T follicular helper cell (primary cell): ENCODE measurements around the gene CYB5D1.

Experiments used
- DNase-seq: peaks from one replicate; pipeline ENCODE4 v3.0.0-alpha.2; 2020; ENCODE audit warnings: low read depth

CYB5D1 gene

GRCh38 chr17:7833795-7834541 is 23.8 kb upstream of the CYB5D1 start, which contains the start of gene KDM6B:
KDM6B (plus strand) TSS chr17:7834217; CDS start chr17:7845555, 11,338 bp downstream.
- peak; percentile 79 for DNase-seq

DNA sequence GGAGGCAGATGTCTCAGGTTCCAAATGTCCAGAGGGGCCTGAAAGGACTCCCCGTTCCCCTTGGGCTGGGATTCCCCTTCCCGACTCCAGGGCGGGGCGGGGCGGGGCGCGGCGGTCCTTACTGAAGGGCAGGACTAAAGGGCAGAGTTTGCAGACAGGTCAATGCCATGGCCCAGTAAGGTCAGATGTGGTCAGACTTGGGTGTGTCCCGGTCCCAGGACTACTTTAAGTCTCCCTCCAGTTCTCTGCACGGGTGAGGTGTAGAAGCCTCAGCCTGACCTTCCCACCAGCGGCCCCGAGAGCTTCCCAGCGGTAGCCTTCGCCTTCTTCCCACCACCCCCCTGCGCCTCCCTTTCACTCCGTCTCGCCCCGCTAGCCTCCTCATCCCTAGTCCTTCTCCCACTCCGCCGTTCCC is 23.3 kb upstream of the CYB5D1 start:
- DNase-seq, result peak; percentile 53

DNA sequence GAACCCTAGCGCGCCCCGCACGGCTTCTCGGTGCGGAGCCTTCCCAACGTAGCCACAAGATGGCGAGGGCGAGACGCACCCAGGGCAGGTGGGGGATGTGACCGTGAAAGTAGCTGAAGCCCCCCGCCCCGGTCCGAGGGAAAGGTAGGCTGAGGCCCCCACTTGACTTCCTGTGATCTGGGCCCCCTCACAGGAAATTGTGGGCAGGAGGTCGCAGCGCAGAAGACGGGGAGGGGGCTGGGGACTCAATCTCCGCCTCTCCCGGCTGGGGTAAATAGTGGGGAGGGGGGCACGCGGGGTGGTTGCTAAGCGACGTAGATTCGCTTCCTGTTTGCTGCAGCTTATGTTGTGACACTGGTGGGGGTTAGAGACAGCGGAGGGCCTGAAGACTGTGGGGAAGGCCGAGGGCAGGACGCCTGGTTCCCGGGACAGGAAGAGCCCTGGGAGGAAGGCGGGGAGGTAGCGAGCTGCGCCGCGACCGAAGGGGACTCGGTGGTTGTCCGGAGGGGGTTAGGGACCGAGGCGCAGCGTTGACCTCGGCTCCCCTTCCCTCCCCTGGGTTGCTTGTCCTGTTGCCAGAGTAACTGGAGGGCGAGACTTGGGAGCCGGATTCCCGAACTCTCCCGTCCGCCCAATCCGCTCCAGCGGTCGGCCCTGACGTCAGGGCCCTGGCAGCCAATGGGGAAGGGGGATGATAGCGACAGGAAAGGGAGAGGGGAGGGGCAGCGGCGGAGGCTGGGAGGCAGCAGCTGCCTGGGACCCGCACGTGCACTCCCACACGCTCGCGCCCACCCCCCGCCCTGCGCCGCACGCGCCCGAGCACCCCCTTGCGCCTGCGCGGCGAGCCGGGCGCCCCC is 22.6 kb upstream of the CYB5D1 start:
- peak; percentile 93 for DNase-seq

DNA sequence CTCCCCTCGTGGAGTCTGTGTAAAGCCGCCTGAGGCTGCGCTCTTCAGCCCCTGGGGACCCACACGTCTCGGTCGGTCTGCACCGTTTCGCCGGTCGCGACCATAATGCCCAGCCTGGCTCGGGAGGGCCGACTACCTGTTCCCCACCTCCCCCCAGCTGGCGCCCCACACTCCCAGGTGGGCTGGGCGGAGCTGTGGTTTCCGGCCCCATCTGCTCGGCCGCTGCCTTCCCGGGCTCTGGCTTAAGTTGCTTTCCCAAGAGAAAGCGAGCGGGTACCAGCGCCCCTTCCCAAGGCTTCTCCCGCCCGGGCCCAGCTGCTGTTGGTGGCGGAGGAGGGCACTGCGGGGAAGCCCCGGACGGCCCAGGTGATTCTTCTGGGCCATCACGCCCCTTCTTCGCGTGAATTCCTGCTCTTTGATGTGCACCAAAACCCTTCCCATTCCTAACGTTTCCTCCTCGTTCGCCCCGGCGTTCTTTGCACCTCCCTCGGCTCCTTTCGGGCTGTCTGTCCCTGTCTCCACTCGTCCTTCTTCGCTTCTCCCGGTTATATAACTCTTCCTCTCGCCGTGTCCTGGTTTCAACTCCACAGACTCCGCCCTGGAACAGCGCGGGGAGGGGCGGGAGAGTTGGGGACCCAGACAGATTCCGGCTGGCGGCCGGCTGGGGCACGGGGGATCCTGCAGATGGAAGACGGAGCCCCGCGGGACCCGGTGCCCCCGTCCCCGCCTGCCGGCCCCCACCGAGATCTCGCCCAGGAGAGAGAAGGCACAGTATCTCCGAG is 21.8 kb upstream of the CYB5D1 start:
- peak; percentile 52 for DNase-seq

- DNase-seq, result peak; percentile 64
These were observed 21.0 kb upstream of the CYB5D1 start for GRCh38 chr17:7836596-7837407.

DNA sequence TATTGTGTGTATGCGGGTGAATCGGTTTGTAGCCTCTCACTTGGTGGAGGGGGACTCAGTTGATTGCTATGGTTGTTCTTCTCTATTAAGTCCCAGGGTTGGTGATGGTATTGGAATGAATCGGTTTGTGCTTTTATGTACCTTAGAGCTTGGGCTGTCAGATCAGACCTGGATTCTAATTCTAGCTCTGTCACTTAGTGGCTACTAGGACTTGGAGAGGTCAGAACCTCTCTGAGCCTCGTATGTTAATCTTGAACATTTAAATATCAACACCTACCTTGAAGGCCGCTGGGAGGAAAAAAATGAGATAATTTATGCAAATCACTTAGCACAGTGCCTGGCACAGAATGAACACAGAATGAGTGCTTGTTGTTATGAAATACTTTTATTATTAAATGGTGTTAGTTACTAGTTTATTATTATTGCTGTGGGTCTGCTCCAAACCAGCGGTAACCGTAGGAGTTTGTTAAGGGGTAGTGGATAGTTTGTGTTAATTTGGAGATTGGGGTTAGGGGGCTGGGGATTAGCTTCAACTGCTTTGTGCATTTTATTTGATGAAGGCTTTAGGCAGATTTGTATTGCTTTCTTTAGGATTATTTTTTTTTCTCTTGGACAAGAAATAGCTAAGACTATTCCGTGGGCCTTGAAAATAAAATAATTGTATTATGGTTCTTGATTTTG is 20.3 kb upstream of the CYB5D1 start:
- no peak for DNase-seq

GRCh38 chr17:7838090-7839075 is 19.4 kb upstream of the CYB5D1 start:
- DNase-seq, result no peak

GRCh38 chr17:7839190-7839875 is 18.5 kb upstream of the CYB5D1 start:
- DNase-seq, result no peak

GRCh38 chr17:7839876-7840261 is 17.9 kb upstream of the CYB5D1 start:
- DNase-seq, result no peak

- no peak for DNase-seq
These were observed 17.4 kb upstream of the CYB5D1 start for GRCh38 chr17:7840441-7840840.

- DNase-seq, result no peak
These were observed 16.9 kb upstream of the CYB5D1 start for GRCh38 chr17:7840875-7841274.

DNA sequence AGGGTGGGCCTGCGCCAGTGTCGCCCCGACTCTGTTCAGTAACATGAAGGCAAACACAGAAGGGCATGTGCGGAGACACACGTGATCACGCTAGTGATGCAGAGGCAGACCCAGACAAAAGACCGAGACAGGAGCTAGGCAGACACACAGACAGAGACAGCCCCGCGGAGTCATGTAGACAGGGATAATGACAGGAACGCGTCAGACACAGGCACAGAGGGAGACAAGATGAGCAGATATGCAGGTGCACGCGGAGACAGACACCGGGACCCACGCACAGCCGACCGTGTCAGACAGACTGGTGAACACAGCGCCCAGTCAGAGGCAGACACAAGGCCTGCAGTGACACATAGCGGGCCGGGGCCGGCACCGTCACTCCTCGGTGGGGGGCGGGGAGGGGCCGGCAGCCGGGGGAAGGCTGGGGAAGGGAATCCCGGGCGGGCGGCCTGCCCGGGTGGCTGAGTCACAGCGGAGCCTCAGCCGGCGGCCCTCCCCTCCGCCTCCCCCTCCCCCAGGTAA is 16.3 kb upstream of the CYB5D1 start:
- DNase-seq, result peak; percentile 94

- peak; percentile 77 for DNase-seq
These were observed 15.9 kb upstream of the CYB5D1 start for GRCh38 chr17:7841915-7842379.

- peak; percentile 95 for DNase-seq
These were observed 15.2 kb upstream of the CYB5D1 start for GRCh38 chr17:7842380-7843256.

DNA sequence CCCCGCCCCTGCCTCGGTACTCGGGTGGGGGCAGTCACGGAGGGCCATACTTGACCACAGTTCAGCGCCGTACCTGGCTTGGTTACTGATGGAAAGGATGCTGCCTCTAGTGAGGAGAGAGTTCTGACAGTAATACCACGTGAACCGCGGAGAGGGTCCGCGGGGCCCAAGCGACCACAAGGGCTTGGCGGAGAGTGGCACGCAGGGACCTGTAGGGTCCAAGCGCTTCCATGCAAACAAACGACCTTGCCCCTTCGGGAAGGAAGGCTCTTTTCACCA is 14.6 kb upstream of the CYB5D1 start:
- no peak for DNase-seq

DNA sequence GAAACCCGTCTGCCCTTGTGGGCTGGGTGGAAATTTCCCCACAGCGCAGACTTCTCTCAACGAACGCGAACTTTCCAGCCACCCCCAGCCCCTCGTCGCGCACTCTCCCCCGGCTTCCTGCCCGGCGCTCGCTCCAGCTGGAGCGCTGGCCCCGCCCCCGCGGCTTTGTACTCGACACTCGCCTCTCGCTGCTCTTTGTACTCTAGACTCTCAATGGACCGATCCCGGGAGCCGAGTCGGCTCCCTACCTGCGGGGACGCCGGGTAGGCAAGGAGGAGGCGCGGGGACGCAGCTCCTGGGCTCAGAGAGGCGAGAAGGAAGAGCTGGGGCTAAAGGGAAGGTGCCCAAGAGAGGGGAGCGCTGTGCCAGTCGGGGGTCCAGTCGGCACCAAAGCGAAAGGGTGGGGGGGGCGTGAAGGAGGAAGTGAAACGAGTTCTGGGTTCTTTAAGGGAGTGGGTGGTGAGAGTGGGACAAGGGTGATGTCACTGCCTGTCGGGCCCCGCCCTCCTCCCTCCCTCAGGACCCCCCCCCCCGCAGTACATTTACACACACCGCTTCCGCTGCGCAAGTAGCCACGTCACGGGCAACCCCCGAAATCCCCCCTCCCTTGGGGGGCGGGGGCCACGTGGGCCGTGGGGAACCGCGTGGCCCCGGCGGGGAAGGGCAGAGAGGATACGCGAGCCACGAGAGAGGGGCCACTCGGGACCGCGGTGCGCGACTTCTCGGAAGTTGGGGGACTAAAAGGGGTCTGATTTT is 14.1 kb upstream of the CYB5D1 start:
- peak; percentile 90 for DNase-seq
